Measurements from ENCODE around the gene CNOT10.
"Not testable (repeated sequence)": the region's sequence is repeated elsewhere in the genome, so short reads cannot be mapped to it uniquely, and the experiment has no call there.

CNOT10 gene

GRCh38 chr3:32691847-32692246, 6.9 kb downstream of the CNOT10 start:
- DNase-seq: no peak

GRCh38 chr3:32696523-32696922, 11.5 kb downstream of the CNOT10 start:
- DNase-seq: no peak

- DNase-seq: no peak
These were observed 13.5 kb downstream of the CNOT10 start for GRCh38 chr3:32698506-32698905.

GRCh38 chr3:32699429-32699828, 14.4 kb downstream of the CNOT10 start:
- DNase-seq: no peak

- no peak for DNase-seq
These were observed 15.3 kb downstream of the CNOT10 start for GRCh38 chr3:32700244-32700643.

- DNase-seq: no peak
These were observed 18.5 kb downstream of the CNOT10 start for GRCh38 chr3:32703491-32703972.

GRCh38 chr3:32705232-32705631, 20.2 kb downstream of the CNOT10 start:
- no peak for DNase-seq

GRCh38 chr3:32706348-32707025, 21.5 kb downstream of the CNOT10 start:
- no peak for DNase-seq

- DNase-seq: no peak
These were observed 22.0 kb downstream of the CNOT10 start for GRCh38 chr3:32707026-32707370.

- DNase-seq: no peak
These were observed 23.8 kb downstream of the CNOT10 start for GRCh38 chr3:32708672-32709283.

- DNase-seq: no peak
These were observed 24.4 kb downstream of the CNOT10 start for GRCh38 chr3:32709346-32709745.

- no peak for DNase-seq
These were observed 27.6 kb downstream of the CNOT10 start for GRCh38 chr3:32712506-32713055.

- no peak for DNase-seq
These were observed 28.2 kb downstream of the CNOT10 start for GRCh38 chr3:32713181-32713580.

GRCh38 chr3:32719335-32719734, 34.3 kb downstream of the CNOT10 start:
- DNase-seq: no peak

- no peak for DNase-seq
These were observed 34.9 kb downstream of the CNOT10 start for GRCh38 chr3:32719931-32720330.

- DNase-seq: no peak
These were observed 40.7 kb downstream of the CNOT10 start for GRCh38 chr3:32725721-32726120.

GRCh38 chr3:32733631-32734229, 48.7 kb downstream of the CNOT10 start:
- no peak for DNase-seq

GRCh38 chr3:32734756-32735155, 49.8 kb downstream of the CNOT10 start:
- DNase-seq: no peak

- not testable (repeated sequence) for DNase-seq
These were observed 58.5 kb downstream of the CNOT10 start for GRCh38 chr3:32743470-32743869.

GRCh38 chr3:32743934-32744333, 58.9 kb downstream of the CNOT10 start:
- no peak for DNase-seq

- no peak for DNase-seq
These were observed 66.4 kb downstream of the CNOT10 start for GRCh38 chr3:32751377-32751776.

GRCh38 chr3:32755761-32756160, 70.8 kb downstream of the CNOT10 start:
- no peak for DNase-seq

- DNase-seq: no peak
These were observed 72.8 kb downstream of the CNOT10 start for GRCh38 chr3:32757618-32758374.

Measured in NCI-H524 treated with DMSO at 0.1 percent for 48 hours (cell line).